HepG2 (cell line): Measurements from ENCODE around the gene FOSL2. TPM values are rescaled to one million over a fixed set of nuclear protein-coding genes. Genes with fewer than 3 reads are reported as not detected.

Experiments used
- BCLAF1 ChIP-seq: fragments of 450-650 bp; IDR thresholded peaks from 2 replicates; pipeline ENCODE4 v1.6.1; 2017; ENCODE audit warnings: mild to moderate bottlenecking
- NFAT5 ChIP-seq: sonication (generic); formaldehyde crosslinking; IDR thresholded peaks from 2 replicates; pipeline ENCODE4 v1.4.0; 2020; ENCODE audit warnings: missing genetic modification reagents
- ZNF598 ChIP-seq: sonication (generic); formaldehyde crosslinking; IDR thresholded peaks from 2 replicates; pipeline ENCODE4 v1.5.1; 2020; ENCODE audit warnings: mild to moderate bottlenecking, missing genetic modification reagents, borderline replicate concordance
- ZNF746 ChIP-seq: sonication (generic); formaldehyde crosslinking; IDR thresholded peaks from 2 replicates; pipeline ENCODE4 v1.8.0; 2022; ENCODE audit warnings: mild to moderate bottlenecking, missing genetic modification reagents
- polyA plus RNA-seq, 8 experiments: library from polyadenylated mRNA; depleted of rRNA in 3 of 8; stranded (reverse) in 7 of 8; unstranded in 1 of 8; fragments of >200 nt; fragmentation: Illumina TruSeq in 4 of 8; extraction: Trizol in 4 of 8; gene quantifications; 2 replicates each; pipeline versions ENCODE4 v1.2.1 to v1.2.3, GENCODE V29; 2011 to 2016; ENCODE audit warnings: low read depth in 4 of 8, missing spikeins in 1 of 8, mixed read lengths in 1 of 8; ENCODE audit not compliant: insufficient read depth in 1 of 8
- total RNA-seq, 5 experiments: library from RNA; depleted of rRNA; stranded (reverse); fragments of >200 nt; fragmentation: Illumina TruSeq; extraction: Trizol; gene quantifications; 2 replicates each; pipeline ENCODE4 v1.2.3, GENCODE V29; 2016; ENCODE audit warnings: low read depth in 1 of 5
- TF ChIP-seq, protein P1 (sequence below): sonication (generic); formaldehyde crosslinking; IDR thresholded peaks from 2 replicates; pipeline ENCODE4 v1.9.0; 2022; ENCODE audit warnings: low read depth, missing genetic modification reagents
- TF ChIP-seq, protein P2 (sequence below): IDR thresholded peaks from 2 replicates; pipeline ENCODE4 v1.6.1; 2016; ENCODE audit warnings: missing compliant biosample characterization, missing genetic modification reagents, borderline replicate concordance
- TF ChIP-seq, protein P3 (sequence below): sonication (generic); formaldehyde crosslinking; conservative IDR thresholded peaks from 2 replicates; pipeline ENCODE4 v1.4.0; 2020; ENCODE audit warnings: missing genetic modification reagents

The FOSL2 gene
- total and polyA plus RNA-seq, 2 of the 13 experiments (the other 11 are each of a cell fraction or from before 2014, with no cell fraction given), result 3.4 to 18.1 TPM

GRCh38 chr2:28407976-28408690, 15.5 kb downstream of the FOSL2 start (continued):
- TF ChIP-seq NFAT5 (CRISPR knock-in tag) (no peak), ZNF598 (no peak), ZNF746 (no peak), BCLAF1 (no peak)
- TF ChIP-seq, protein P1, sequence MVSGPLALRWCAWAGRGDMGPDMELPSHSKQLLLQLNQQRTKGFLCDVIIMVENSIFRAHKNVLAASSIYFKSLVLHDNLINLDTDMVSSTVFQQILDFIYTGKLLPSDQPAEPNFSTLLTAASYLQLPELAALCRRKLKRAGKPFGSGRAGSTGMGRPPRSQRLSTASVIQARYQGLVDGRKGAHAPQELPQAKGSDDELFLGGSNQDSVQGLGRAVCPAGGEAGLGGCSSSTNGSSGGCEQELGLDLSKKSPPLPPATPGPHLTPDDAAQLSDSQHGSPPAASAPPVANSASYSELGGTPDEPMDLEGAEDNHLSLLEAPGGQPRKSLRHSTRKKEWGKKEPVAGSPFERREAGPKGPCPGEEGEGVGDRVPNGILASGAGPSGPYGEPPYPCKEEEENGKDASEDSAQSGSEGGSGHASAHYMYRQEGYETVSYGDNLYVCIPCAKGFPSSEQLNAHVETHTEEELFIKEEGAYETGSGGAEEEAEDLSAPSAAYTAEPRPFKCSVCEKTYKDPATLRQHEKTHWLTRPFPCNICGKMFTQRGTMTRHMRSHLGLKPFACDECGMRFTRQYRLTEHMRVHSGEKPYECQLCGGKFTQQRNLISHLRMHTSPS, result no peak
- TF ChIP-seq, protein P2, sequence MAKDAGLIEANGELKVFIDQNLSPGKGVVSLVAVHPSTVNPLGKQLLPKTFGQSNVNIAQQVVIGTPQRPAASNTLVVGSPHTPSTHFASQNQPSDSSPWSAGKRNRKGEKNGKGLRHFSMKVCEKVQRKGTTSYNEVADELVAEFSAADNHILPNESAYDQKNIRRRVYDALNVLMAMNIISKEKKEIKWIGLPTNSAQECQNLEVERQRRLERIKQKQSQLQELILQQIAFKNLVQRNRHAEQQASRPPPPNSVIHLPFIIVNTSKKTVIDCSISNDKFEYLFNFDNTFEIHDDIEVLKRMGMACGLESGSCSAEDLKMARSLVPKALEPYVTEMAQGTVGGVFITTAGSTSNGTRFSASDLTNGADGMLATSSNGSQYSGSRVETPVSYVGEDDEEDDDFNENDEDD (CRISPR knock-in tag), result no peak
- TF ChIP-seq, protein P3, sequence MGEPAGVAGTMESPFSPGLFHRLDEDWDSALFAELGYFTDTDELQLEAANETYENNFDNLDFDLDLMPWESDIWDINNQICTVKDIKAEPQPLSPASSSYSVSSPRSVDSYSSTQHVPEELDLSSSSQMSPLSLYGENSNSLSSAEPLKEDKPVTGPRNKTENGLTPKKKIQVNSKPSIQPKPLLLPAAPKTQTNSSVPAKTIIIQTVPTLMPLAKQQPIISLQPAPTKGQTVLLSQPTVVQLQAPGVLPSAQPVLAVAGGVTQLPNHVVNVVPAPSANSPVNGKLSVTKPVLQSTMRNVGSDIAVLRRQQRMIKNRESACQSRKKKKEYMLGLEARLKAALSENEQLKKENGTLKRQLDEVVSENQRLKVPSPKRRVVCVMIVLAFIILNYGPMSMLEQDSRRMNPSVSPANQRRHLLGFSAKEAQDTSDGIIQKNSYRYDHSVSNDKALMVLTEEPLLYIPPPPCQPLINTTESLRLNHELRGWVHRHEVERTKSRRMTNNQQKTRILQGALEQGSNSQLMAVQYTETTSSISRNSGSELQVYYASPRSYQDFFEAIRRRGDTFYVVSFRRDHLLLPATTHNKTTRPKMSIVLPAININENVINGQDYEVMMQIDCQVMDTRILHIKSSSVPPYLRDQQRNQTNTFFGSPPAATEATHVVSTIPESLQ (CRISPR knock-in tag), result no peak
